Caco-2 (cell line): ENCODE measurements around the gene AKR1C1. TPM values are rescaled to one million over a fixed set of nuclear protein-coding genes. Genes with fewer than 3 reads are reported as not detected.
A peak's percentile ranks its signal among the peaks of the same experiment; 100 is the strongest.
"Not testable (repeated sequence)": the region's sequence is repeated elsewhere in the genome, so short reads cannot be mapped to it uniquely, and the experiment has no call there.

Experiments
- Bru-seq: library from RNA; stranded (reverse); fragments of 400-500 nt; gene quantifications from one replicate; lab custom pipeline; 2021; lab: Mats Ljungman, UMichigan
- BruChase-seq, 2 experiments: library from RNA; stranded (reverse); fragments of 400-500 nt; gene quantifications; one replicate each; lab custom pipeline; 2021; lab: Mats Ljungman, UMichigan
- BruUV-seq: library from RNA; stranded (reverse); fragments of 400-500 nt; replicated peaks from 2 replicates; lab custom pipeline; 2021; lab: Mats Ljungman, UMichigan
- CTCF ChIA-PET: fragments of 300-600 bp; sonication (Branson Sonifier 250); formaldehyde crosslinking; loops from one replicate; lab custom pipeline; 2022; ENCODE audit warnings: antibody characterized with exemption; lab: Charles Lee
- POLR2A ChIA-PET: fragments of 300-600 bp; sonication (Branson Sonifier 250); formaldehyde crosslinking; loops from one replicate; lab custom pipeline; 2022; ENCODE audit warnings: antibody characterized with exemption; lab: Charles Lee
- DNase-seq, 2 experiments: peaks; one replicate each; pipeline versions ENCODE4 v3.0.0 to v3.0.0-alpha.2; 2020 to 2022
- H3K27me3 ChIP-seq: replicated peaks from 2 replicates; pipeline ENCODE4 v1.6.0; 2011; ENCODE audit warnings: low read length; ENCODE audit not compliant: control insufficient read depth, insufficient read depth
- H3K36me3 ChIP-seq: 2 replicates; pipeline ENCODE4 v1.5.1; 2011; ENCODE audit warnings: low read length; ENCODE audit not compliant: control insufficient read depth, insufficient read depth
- H3K4me1 ChIP-seq: fragments of 250-450 bp; sonication (Bioruptor Pico); 2 replicates; pipeline ENCODE4 v1.5.1; 2020; ENCODE audit warnings: mild to moderate bottlenecking
- H3K4me3 ChIP-seq: 2 replicates; pipeline ENCODE4 v1.5.1; 2011; ENCODE audit warnings: low read depth, mild to moderate bottlenecking, control low read depth, low read length
- H3K9me3 ChIP-seq: fragments of 250-450 bp; sonication (Bioruptor Pico); 2 replicates; pipeline ENCODE4 v1.5.1; 2020; ENCODE audit warnings: mild to moderate bottlenecking, moderate library complexity
- H3K27ac Mint-ChIP-seq: one replicate; pipeline ENCODE4 v1.8.0; 2022; ENCODE audit warnings: mixed read lengths; ENCODE audit not compliant: unreplicated experiment
- H3K27me3 Mint-ChIP-seq: one replicate; pipeline ENCODE4 v1.8.0; 2022; ENCODE audit warnings: mixed read lengths; ENCODE audit not compliant: insufficient read depth, unreplicated experiment
- H3K36me3 Mint-ChIP-seq: one replicate; pipeline ENCODE4 v1.8.0; 2022; ENCODE audit warnings: mild to moderate bottlenecking, mixed read lengths; ENCODE audit not compliant: insufficient read depth, unreplicated experiment
- H3K4me1 Mint-ChIP-seq: one replicate; pipeline ENCODE4 v1.8.0; 2022; ENCODE audit warnings: low read depth, mixed read lengths; ENCODE audit not compliant: unreplicated experiment
- H3K4me3 Mint-ChIP-seq: one replicate; pipeline ENCODE4 v1.8.0; 2022; ENCODE audit warnings: mild to moderate bottlenecking, moderate library complexity, mixed read lengths; ENCODE audit not compliant: unreplicated experiment
- H3K9me3 Mint-ChIP-seq: one replicate; pipeline ENCODE4 v1.8.0; 2022; ENCODE audit warnings: mixed read lengths; ENCODE audit not compliant: unreplicated experiment
- intact Hi-C: fragments of 100-400 bp; cut with micrococcal nuclease; formaldehyde crosslinking; loops from one replicate; pipeline ENCODE4 v1.10.0; 2022; ENCODE audit not compliant: unreplicated experiment
- long read RNA-seq: library from polyadenylated mRNA; stranded (forward); transcript quantifications from one replicate; pipeline ENCODE4 v2.0.0, GENCODE V29; 2022
- total RNA-seq: library from RNA; stranded (reverse); gene quantifications from 2 replicates; pipeline ENCODE4 v1.2.3, GENCODE V29; 2022
- TF ChIP-seq, protein P1 (sequence below), 2 experiments: fragments of 200-600 bp in 1 of 2; IDR thresholded peaks; 1 replicate in 1 of 2; 2 replicates in 1 of 2; pipeline versions ENCODE4 v1.5.1 to v1.8.0; 2011 to 2022; ENCODE audit warnings: antibody characterized with exemption in 1 of 2, control low read depth in 1 of 2, inconsistent platforms in 1 of 2, low read depth in 1 of 2, low read length in 1 of 2, mild to moderate bottlenecking in 1 of 2, moderate library complexity in 1 of 2; ENCODE audit not compliant: insufficient read depth in 1 of 2, severe bottlenecking in 1 of 2, unreplicated experiment in 1 of 2

AKR1C1 gene
- 27.1 and 28.4 TPM in 2 replicates for total RNA-seq
- percentile 69 among the genes with signal in this experiment for Bru-seq, nascent RNA
- BruChase-seq, experiment 1, labeled RNA remaining after a 2-hour chase = percentile 69 among the genes with signal in this experiment
- BruChase-seq, experiment 2, labeled RNA remaining after a 6-hour chase = percentile 78 among the genes with signal in this experiment
- long read RNA-seq, full-length matches to known transcripts = 5 of 11 reads
- long read RNA-seq, partial matches to known transcripts = 4 of 11 reads
- long read RNA-seq, other reads (novel, unspliced or antisense) = 2 of 11 reads

DNA sequence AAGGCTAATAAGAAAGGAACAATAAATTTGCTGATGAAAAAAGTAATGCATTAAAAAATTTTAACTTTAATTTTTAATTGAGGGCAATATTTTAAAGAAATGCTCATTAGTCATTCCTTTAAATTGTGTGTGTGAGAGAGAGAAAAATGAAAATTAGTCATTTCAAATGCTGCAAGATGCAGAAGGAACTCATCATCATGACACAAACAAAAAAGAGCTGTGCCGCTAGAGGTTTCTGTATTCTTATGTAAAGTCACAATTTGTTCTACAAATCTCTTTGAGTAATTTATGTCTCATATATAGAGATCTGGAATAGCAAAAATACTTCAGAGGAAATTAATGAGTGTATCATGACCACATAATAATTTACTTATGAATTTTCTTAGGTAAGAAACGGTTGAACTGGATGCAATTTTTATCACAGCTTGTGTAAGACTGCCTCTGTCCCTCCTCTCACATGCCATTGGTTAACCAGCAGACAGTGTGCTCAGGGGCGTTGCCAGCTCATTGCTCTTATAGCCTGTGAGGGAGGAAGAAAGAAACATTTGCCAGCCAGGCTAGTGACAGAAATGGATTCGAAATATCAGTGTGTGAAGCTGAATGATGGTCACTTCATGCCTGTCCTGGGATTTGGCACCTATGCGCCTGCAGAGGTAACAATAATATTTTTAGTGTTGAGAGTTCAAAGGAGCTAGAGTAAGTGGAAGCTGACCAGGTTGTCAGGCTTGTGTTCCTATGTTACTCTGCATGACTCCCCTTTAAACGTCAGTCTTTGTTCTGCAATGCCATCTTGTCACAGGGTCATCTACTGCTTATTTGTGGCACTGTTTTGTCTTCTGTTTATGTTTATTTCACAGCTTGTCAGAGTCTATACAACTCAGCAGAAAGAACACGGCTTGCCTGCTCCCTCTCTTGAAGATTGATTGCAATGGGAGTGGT is at the start of gene AKR1C1:
Gene AKR1C1, plus strand, starts transcription at position 540 of the 939 bp plus-strand sequence. Its CDS starts 30 bp downstream, at position 570.
- POLR2A ChIA-PET, H3K9me3 ChIP-seq, H3K27me3 Mint-ChIP-seq, H3K36me3 ChIP-seq, DNase-seq, H3K4me1 Mint-ChIP-seq, H3K36me3 Mint-ChIP-seq, H3K4me1 ChIP-seq, intact Hi-C loops, H3K27ac Mint-ChIP-seq, H3K9me3 Mint-ChIP-seq, H3K27me3 ChIP-seq: not testable (repeated sequence)
- BruUV-seq = TSS peak; percentile 79
- CTCF ChIA-PET = interaction anchor here (0.6 kb wide), 2 partner anchors 14 to 20 kb away, joined by 3 to 8 read pairs; no protein-coding TSS in a partner anchor
- peak within 1 kb of the TSS; percentile 48 for H3K4me3 Mint-ChIP-seq
- 0 out of 2 replicates have a peak within 1 kb of the TSS, but pooled peaks have one; percentile 14 for H3K4me3 ChIP-seq

DNA sequence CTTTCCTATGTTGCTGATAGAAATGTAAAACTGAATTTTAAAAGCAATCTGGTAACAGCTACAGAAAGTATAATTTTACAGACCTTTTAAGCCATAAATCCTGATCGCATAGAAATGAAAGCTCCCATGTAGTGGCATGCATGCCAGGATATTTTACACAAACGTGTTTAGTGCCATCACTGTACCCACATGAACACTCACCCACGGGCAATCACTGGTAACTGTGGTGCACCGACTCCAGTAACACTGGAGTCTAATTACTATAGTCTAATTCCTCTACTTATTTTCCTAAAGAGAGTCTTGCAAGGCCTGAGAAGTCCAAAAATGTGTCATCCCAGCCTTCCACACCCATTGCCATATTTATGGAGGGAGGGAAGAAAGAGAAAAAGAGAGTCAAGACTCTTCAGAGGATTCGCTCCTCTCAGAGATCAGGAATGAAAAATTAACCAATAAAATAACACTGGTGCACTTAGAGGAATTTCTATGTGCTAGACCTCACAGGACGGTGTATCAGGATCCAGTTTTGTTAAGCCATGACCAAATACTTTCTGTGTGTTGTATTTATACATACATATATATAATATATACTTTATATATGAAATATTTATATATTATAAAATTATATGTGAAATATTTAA is 48.9 kb upstream of the AKR1C1 start:
- no peaks in the 10 kb centered on the region for H3K36me3 Mint-ChIP-seq
- Histone ChIP-seq H3K27me3 (no peaks in the 10 kb centered on the region), H3K36me3 (peaks cover 2% of the 10 kb centered on the region; the same call in 1 of the 2 replicates), H3K4me3 (no peak overlapping the region), H3K4me1 (no peaks in the 10 kb centered on the region), H3K9me3 (no peaks in the 10 kb centered on the region)
- no peak overlapping the region for H3K4me3 Mint-ChIP-seq
- H3K27ac Mint-ChIP-seq = no peak overlapping the region
- intact Hi-C loops = no loop called here
- no peak for DNase-seq
- no peaks in the 10 kb centered on the region for H3K27me3 Mint-ChIP-seq
- no TSS peak for BruUV-seq
- CTCF ChIA-PET = no interaction called here
- TF ChIP-seq, protein P1, sequence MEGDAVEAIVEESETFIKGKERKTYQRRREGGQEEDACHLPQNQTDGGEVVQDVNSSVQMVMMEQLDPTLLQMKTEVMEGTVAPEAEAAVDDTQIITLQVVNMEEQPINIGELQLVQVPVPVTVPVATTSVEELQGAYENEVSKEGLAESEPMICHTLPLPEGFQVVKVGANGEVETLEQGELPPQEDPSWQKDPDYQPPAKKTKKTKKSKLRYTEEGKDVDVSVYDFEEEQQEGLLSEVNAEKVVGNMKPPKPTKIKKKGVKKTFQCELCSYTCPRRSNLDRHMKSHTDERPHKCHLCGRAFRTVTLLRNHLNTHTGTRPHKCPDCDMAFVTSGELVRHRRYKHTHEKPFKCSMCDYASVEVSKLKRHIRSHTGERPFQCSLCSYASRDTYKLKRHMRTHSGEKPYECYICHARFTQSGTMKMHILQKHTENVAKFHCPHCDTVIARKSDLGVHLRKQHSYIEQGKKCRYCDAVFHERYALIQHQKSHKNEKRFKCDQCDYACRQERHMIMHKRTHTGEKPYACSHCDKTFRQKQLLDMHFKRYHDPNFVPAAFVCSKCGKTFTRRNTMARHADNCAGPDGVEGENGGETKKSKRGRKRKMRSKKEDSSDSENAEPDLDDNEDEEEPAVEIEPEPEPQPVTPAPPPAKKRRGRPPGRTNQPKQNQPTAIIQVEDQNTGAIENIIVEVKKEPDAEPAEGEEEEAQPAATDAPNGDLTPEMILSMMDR (IDR thresholded peaks at IDR 0.05; ENCODE audit: insufficient read depth in 1 of 2, low read depth in 1 of 2, low read length in 1 of 2, severe bottlenecking in 1 of 2, unreplicated experiment in 1 of 2) = no peak
- POLR2A ChIA-PET = no interaction called here
- H3K4me1 Mint-ChIP-seq = no peaks in the 10 kb centered on the region
- H3K9me3 Mint-ChIP-seq = peaks cover 10% of the 10 kb centered on the region

DNA sequence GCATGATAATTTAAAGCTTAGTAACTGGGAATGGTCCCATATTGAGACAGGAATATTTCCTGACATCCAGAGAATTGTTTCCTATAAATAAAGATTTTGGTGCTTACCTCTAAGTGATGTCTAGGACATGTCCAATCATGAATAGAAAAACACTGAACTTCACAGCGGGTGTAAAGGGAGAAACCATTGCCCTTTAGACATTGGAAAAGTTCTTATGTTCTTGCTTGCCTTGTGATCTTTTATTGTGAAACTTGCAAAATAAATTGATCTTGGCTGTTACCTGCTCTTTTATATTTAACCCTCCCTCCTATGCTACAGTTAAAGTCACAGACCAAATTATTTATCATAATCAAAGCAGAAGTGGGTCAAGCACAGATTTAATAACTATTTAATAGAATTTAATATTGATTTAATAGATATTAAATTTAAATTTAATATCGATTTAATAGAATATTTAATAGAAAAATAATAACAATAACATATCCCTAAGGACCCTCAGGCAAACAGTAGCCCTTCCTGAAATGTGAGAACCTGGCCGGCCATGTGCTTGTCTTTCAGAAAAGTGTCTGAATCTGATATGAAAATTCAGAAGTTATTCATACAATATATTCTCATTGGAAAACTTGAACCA is 47.0 kb upstream of the AKR1C1 start:
- Mint-ChIP-seq H3K4me3 (no peak overlapping the region), H3K4me1 (no peaks in the 10 kb centered on the region), H3K9me3 (peaks cover under 1% of the 10 kb centered on the region), H3K27ac (no peak overlapping the region), H3K27me3 (no peaks in the 10 kb centered on the region), H3K36me3 (no peaks in the 10 kb centered on the region)
- intact Hi-C loops = no loop called here
- Histone ChIP-seq H3K27me3 (no peaks in the 10 kb centered on the region), H3K36me3 (no peaks in the 10 kb centered on the region), H3K4me1 (no peaks in the 10 kb centered on the region), H3K9me3 (no peaks in the 10 kb centered on the region), H3K4me3 (no peak overlapping the region)
- no TSS peak for BruUV-seq
- ChIA-PET CTCF (no interaction called here), POLR2A (no interaction called here)
- TF ChIP-seq, protein P1 (IDR thresholded peaks at IDR 0.05; ENCODE audit: insufficient read depth in 1 of 2, low read depth in 1 of 2, low read length in 1 of 2, severe bottlenecking in 1 of 2, unreplicated experiment in 1 of 2) = no peak
- DNase-seq = no peak
